GM12873 (cell line): ENCODE data around the gene ANKS6.

Source experiments
- CTCF ChIP-seq: IDR thresholded peaks from 2 replicates; pipeline ENCODE4 v1.5.1; 2012; ENCODE audit warnings: low read depth, mild to moderate bottlenecking, moderate library complexity, low read length, control low read depth; ENCODE audit not compliant: insufficient read depth; ENCODE audit errors: missing control alignments

The ANKS6 gene

GRCh38 chr9:98708933-98709911, 87.1 kb downstream of the ANKS6 start, which contains the start of gene GABBR2:
Gene GABBR2 (minus strand): TSS chr9:98708935. CDS start chr9:98708737, 198 bp downstream.
- no peak for TF ChIP-seq CTCF

- TF ChIP-seq CTCF: no peak
These were observed 88.0 kb downstream of the ANKS6 start for GRCh38 chr9:98708103-98708932.

- peak; percentile 64 for TF ChIP-seq CTCF
These were observed 88.9 kb downstream of the ANKS6 start for GRCh38 chr9:98707166-98708102.

- no peak for TF ChIP-seq CTCF
These were observed 89.6 kb downstream of the ANKS6 start for GRCh38 chr9:98706651-98707165.

GRCh38 chr9:98702835-98703380, 93.4 kb downstream of the ANKS6 start:
- TF ChIP-seq CTCF: no peak

GRCh38 chr9:98702340-98702739, 94.0 kb downstream of the ANKS6 start:
- TF ChIP-seq CTCF: no peak
